Endodermal cell (in vitro differentiated cells): ENCODE results near the gene TTLL10. TPM values are rescaled to one million over a fixed set of nuclear protein-coding genes. Genes with fewer than 3 reads are reported as not detected.

Source experiments
- DNase-seq: peaks from one replicate; pipeline ENCODE4 v3.0.0-alpha.2; 2017
- H3K27ac ChIP-seq: 2 replicates; pipeline ENCODE4 v1.5.1; 2013; ENCODE audit warnings: mild to moderate bottlenecking, low read depth, low read length, moderate library complexity
- H3K27me3 ChIP-seq: 2 replicates; pipeline ENCODE4 v1.6.1; 2013; ENCODE audit warnings: mild to moderate bottlenecking, low read length, moderate library complexity; ENCODE audit not compliant: insufficient read depth, control insufficient read depth, poor library complexity, severe bottlenecking
- H3K36me3 ChIP-seq: 2 replicates; pipeline ENCODE4 v1.7.0; 2013; ENCODE audit warnings: mild to moderate bottlenecking, low read length, moderate library complexity; ENCODE audit not compliant: control insufficient read depth, insufficient read depth
- H3K4me1 ChIP-seq: one replicate; pipeline ENCODE4 v1.7.0; 2013; ENCODE audit warnings: low read length; ENCODE audit not compliant: control insufficient read depth, insufficient read depth
- H3K4me3 ChIP-seq: 2 replicates; pipeline ENCODE4 v1.5.1; 2013; ENCODE audit warnings: mild to moderate bottlenecking, low read length, moderate library complexity
- H3K9ac ChIP-seq: 2 replicates; pipeline ENCODE4 v1.6.1; 2013; ENCODE audit warnings: mild to moderate bottlenecking, low read length, moderate library complexity; ENCODE audit not compliant: poor library complexity, severe bottlenecking; ENCODE audit errors: extremely low read depth
- H3K9me3 ChIP-seq: 2 replicates; pipeline ENCODE4 v1.6.1; 2013; ENCODE audit warnings: mild to moderate bottlenecking, low read length, moderate library complexity; ENCODE audit not compliant: control insufficient read depth
- H3K27ac Mint-ChIP-seq: 2 replicates; pipeline ENCODE4 v1.8.0; 2020; ENCODE audit warnings: mixed read lengths
- H3K27me3 Mint-ChIP-seq: 2 replicates; pipeline ENCODE4 v1.8.0; 2021; ENCODE audit warnings: mild to moderate bottlenecking, mixed read lengths; ENCODE audit not compliant: insufficient read depth
- H3K36me3 Mint-ChIP-seq: 2 replicates; pipeline ENCODE4 v1.8.0; 2020; ENCODE audit warnings: low read depth, mixed read lengths
- H3K4me1 Mint-ChIP-seq: 2 replicates; pipeline ENCODE4 v1.8.0; 2020; ENCODE audit warnings: mixed read lengths
- H3K4me3 Mint-ChIP-seq: 2 replicates; pipeline ENCODE4 v1.8.0; 2020; ENCODE audit warnings: mild to moderate bottlenecking, moderate library complexity, mixed read lengths
- H3K9me3 Mint-ChIP-seq: 2 replicates; pipeline ENCODE4 v1.8.0; 2020; ENCODE audit warnings: mild to moderate bottlenecking, mixed read lengths
- CTCF ChIP-seq: fragments of 200-600 bp; sonication (generic); conservative IDR thresholded peaks from 2 replicates; pipeline ENCODE4 v1.5.0; 2021; ENCODE audit warnings: antibody characterized with exemption, mild to moderate bottlenecking
- WGBS, 2 experiments: methylation state at CpG; one replicate each; pipeline versions ENCODE4 v1.1.5 to v1.1.7; 2013; ENCODE audit warnings: missing lambda C conversion rate in 2 of 2, mixed read lengths in 1 of 2; ENCODE audit not compliant: insufficient coverage in 1 of 2, insufficient read length in 1 of 2; 5-methylcytosine and 5-hydroxymethylcytosine counted together
- total RNA-seq, 2 donors: library from RNA; stranded (reverse); fragmentation: NEBNext Ultra II Directional in 1 of 2; extraction: Animal tissue kit (Norgen Biotek cat#: 25700) in 1 of 2; gene quantifications; 2 replicates in 1 of 2; 3 replicates in 1 of 2; pipeline ENCODE4 v1.2.1, GENCODE V29; 2021

The TTLL10 gene
- total RNA-seq, 2 donors from 2014 or later = 0.93 to 1.2 TPM

DNA sequence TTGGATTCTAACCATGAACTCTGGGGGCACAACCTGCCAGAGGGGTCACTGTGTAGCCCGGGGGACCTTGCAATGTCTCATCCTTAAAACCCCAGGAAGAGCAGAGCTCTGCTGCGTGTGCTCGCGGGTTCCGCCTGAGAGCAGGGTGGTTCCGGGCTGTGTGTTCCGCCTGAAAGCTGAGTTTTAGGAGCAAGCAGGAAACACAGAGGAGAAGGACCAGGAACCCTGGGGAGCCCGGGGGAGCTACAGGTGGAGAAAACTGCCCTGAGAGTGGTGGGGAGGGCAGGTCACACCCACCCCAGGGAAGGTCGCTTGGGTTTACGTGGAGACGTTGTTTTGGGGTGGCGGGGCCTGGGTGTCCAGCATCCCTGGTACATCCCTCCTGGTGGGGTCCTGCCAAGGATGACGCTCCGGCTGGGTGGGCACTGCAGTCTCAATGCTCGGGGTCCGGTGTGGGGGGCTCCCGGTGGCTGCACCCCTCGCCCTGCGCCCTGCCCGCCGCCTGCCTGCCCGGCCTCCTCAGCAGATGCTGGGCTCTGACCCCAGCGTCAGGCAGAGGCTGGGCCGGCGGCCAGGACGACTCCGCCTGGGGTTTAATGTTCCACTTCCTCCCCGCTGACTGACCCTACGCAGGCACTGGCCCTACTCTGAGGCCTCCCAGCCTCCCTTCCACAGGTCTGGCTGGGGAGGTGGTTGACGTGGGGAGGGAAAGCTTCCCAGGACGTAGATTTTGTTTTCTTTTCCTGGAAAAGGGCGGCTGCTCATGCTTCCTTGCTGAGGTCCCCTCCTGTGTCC, 40.5 kb upstream of the TTLL10 start:
- no peaks in the 10 kb centered on the region for H3K36me3 ChIP-seq
- H3K9ac ChIP-seq = no peak overlapping the region
- Mint-ChIP-seq H3K36me3 (no peaks in the 10 kb centered on the region), H3K27me3 (peaks cover 4% of the 10 kb centered on the region), H3K4me1 (no peaks in the 10 kb centered on the region), H3K9me3 (no peaks in the 10 kb centered on the region), H3K4me3 (no peak overlapping the region), H3K27ac (no peak overlapping the region)
- no peak overlapping the region for H3K4me3 ChIP-seq
- TF ChIP-seq CTCF = no peak
- no peaks in the 10 kb centered on the region for H3K27me3 ChIP-seq
- H3K9me3 ChIP-seq = no peaks in the 10 kb centered on the region
- WGBS, 2 experiments = 92 to 93% methylated on average over 18 to 32 of the region's 32 CpGs
- H3K4me1 ChIP-seq = no peaks in the 10 kb centered on the region
- no peak for DNase-seq
- no peak overlapping the region for H3K27ac ChIP-seq

DNA sequence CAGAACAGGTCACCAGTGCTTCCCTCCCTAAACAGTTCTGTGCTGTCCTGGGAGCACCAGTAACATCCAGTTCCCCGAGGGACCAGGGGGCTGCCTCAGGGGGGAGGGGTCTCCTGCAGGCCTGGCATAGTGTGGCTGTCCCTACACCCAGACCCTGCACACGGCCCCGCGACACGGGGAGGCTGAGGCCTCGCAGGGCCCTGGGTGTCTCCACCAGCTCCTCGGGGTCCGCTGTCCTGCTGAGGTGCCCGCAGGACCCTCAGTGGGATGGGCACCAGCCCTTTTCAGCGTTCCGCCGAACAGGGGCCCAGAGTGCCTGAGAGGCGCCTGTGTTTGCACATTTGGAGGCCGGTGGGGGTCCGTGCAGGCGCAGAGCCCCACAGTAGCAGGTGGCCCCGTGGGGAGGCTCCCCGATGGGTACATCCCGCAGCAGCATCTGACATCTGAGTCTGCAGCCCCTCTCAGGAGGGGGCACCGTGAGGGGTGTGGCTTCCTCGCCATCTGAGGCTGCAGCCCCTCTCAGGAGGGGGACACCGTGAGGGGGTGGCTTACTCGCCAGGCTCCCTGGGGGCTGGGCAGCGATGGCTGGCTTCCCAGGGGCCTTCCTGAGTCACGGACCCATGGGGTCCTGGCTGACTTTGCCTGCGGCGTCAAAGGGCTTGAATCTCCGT, 39.2 kb upstream of the TTLL10 start:
- Histone ChIP-seq H3K9me3 (no peaks in the 10 kb centered on the region), H3K36me3 (no peaks in the 10 kb centered on the region), H3K9ac (no peak overlapping the region), H3K4me3 (no peak overlapping the region), H3K4me1 (no peaks in the 10 kb centered on the region), H3K27ac (no peak overlapping the region), H3K27me3 (no peaks in the 10 kb centered on the region)
- Mint-ChIP-seq H3K27me3 (peaks cover 7% of the 10 kb centered on the region), H3K27ac (no peak overlapping the region), H3K4me1 (no peaks in the 10 kb centered on the region), H3K9me3 (no peaks in the 10 kb centered on the region), H3K4me3 (no peak overlapping the region), H3K36me3 (no peaks in the 10 kb centered on the region)
- TF ChIP-seq CTCF = no peak
- DNase-seq = no peak
- 90 to 92% methylated on average over 16 to 28 of the region's 28 CpGs for WGBS, 2 experiments

DNA sequence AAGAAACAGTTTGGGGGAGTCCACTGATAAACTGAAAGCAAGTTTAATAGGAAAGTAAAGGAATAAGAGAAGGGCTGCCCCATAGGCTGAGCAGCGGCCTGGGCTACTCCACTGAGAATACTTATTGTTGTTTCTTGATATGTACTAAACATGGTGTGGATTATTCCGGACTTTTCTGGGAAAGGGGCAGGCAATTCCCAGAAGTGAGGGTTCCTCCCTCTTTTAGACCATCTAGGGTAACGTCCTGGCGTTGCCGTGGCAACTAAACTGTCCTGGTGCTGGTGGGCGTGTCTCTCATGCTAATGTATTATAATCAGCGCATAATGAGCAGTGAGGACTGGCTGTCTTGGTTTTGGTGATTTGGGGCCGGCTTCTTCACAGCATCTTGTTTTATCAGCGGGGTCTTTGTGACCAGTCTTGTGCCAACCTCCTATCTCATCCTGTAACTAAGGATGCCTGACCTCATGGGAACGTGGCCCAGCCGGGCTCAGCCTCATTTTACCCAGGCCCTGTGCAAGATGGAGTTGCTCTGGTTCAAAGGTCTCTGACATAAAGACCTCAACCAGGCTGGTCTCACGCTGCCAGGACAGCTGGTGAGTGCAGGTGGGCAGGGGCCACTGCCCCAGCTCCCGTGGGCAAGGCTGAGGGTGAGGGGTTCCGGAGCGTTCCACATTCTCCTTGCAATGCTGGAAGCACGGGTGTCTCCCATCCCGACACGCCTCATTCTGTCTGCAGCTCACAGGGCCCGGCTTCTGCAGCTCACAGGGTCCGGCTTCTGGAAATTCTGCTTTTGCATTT, 38.1 kb upstream of the TTLL10 start:
- Histone ChIP-seq H3K4me1 (no peaks in the 10 kb centered on the region), H3K9me3 (no peaks in the 10 kb centered on the region), H3K27me3 (no peaks in the 10 kb centered on the region), H3K27ac (no peak overlapping the region), H3K4me3 (no peak overlapping the region), H3K36me3 (no peaks in the 10 kb centered on the region), H3K9ac (no peak overlapping the region)
- Mint-ChIP-seq H3K9me3 (no peaks in the 10 kb centered on the region), H3K27ac (no peak overlapping the region), H3K27me3 (peaks cover 7% of the 10 kb centered on the region), H3K4me3 (no peak overlapping the region), H3K4me1 (no peaks in the 10 kb centered on the region), H3K36me3 (no peaks in the 10 kb centered on the region)
- TF ChIP-seq CTCF = no peak
- DNase-seq = no peak
- WGBS, 2 experiments = 88 to 93% methylated on average over 14 to 20 of the region's 20 CpGs
